NK-92 (cell line): ENCODE results near the gene HTT-AS.

Source experiments
- DNase-seq: peaks from one replicate; lab custom pipeline; 2025; ENCODE audit not compliant: unreplicated experiment; lab: John Stamatoyannopoulos, UW

HTT-AS gene

GRCh38 chr4:3031357-3032082 lies 42.8 kb downstream of the HTT-AS start:
- DNase-seq, result no peak

- no peak for DNase-seq
Measured at GRCh38 chr4:3030566-3031356, 43.6 kb downstream of the HTT-AS start.

- no peak for DNase-seq
Measured at GRCh38 chr4:3029464-3029863, 44.9 kb downstream of the HTT-AS start.

- no peak for DNase-seq
Measured at GRCh38 chr4:3026540-3026939, 47.8 kb downstream of the HTT-AS start.

GRCh38 chr4:3025881-3026280 lies 48.5 kb downstream of the HTT-AS start:
- DNase-seq, result no peak

- no peak for DNase-seq
Measured at GRCh38 chr4:3022651-3023050, 51.7 kb downstream of the HTT-AS start.

- no peak for DNase-seq
Measured at GRCh38 chr4:3022112-3022511, 52.2 kb downstream of the HTT-AS start.

- no peak for DNase-seq
Measured at GRCh38 chr4:3021627-3022026, 52.7 kb downstream of the HTT-AS start.

GRCh38 chr4:3021127-3021526 lies 53.2 kb downstream of the HTT-AS start:
- DNase-seq, result no peak

GRCh38 chr4:3019145-3019846 lies 55.0 kb downstream of the HTT-AS start:
- no peak for DNase-seq

GRCh38 chr4:3017504-3017903 lies 56.8 kb downstream of the HTT-AS start:
- no peak for DNase-seq

- no peak for DNase-seq
Measured at GRCh38 chr4:3016961-3017360, 57.4 kb downstream of the HTT-AS start.

- DNase-seq, result no peak
Measured at GRCh38 chr4:3013839-3014350, 60.4 kb downstream of the HTT-AS start.
